GM06990 (cell line): ENCODE data around the gene IL1RL1.

ENCODE experiments used
- DNase-seq: peaks from one replicate; pipeline ENCODE4 v3.0.0-alpha.2; 2011; ENCODE audit not compliant: insufficient read length; ENCODE audit errors: extremely low read depth
- H3K27me3 ChIP-seq: replicated peaks from 2 replicates; pipeline ENCODE4 v1.6.0; 2011; ENCODE audit warnings: low read length; ENCODE audit not compliant: control insufficient read depth, insufficient read depth
- H3K36me3 ChIP-seq: 2 replicates; pipeline ENCODE4 v1.5.1; 2011; ENCODE audit warnings: low read length; ENCODE audit not compliant: control insufficient read depth, insufficient read depth
- H3K4me3 ChIP-seq: replicated peaks from 2 replicates; pipeline ENCODE4 v1.5.1; 2011; ENCODE audit warnings: low read depth, mild to moderate bottlenecking, control low read depth, low read length
- CTCF ChIP-seq: IDR thresholded peaks from 2 replicates; pipeline ENCODE4 v1.5.1; 2011; ENCODE audit warnings: low read length, control low read depth, mild to moderate bottlenecking, inconsistent platforms; ENCODE audit not compliant: insufficient read depth, poor library complexity, severe bottlenecking

IL1RL1 gene

GRCh38 chr2:102313471-102313870 is 2.1 kb downstream of the IL1RL1 start:
- no peak for TF ChIP-seq CTCF
- Histone ChIP-seq H3K4me3 (no peak overlapping the region), H3K27me3 (no peaks in the 10 kb centered on the region), H3K36me3 (no peaks in the 10 kb centered on the region)
- DNase-seq, result no peak

GRCh38 chr2:102313950-102314349 is 2.6 kb downstream of the IL1RL1 start:
- H3K4me3 ChIP-seq, result no peak overlapping the region
- no peak for TF ChIP-seq CTCF
- H3K36me3 ChIP-seq, result no peaks in the 10 kb centered on the region
- no peak for DNase-seq
- no peaks in the 10 kb centered on the region for H3K27me3 ChIP-seq

- Histone ChIP-seq H3K4me3 (no peak overlapping the region), H3K36me3 (no peaks in the 10 kb centered on the region), H3K27me3 (no peaks in the 10 kb centered on the region)
- no peak for DNase-seq
- TF ChIP-seq CTCF, result no peak
Measured at GRCh38 chr2:102315921-102316320, 4.6 kb downstream of the IL1RL1 start.

GRCh38 chr2:102317715-102318114 is 6.4 kb downstream of the IL1RL1 start:
- no peaks in the 10 kb centered on the region for H3K27me3 ChIP-seq
- no peak overlapping the region for H3K4me3 ChIP-seq
- H3K36me3 ChIP-seq, result no peaks in the 10 kb centered on the region
- no peak for DNase-seq
- no peak for TF ChIP-seq CTCF

GRCh38 chr2:102318437-102318836 is 7.1 kb downstream of the IL1RL1 start:
- no peak for TF ChIP-seq CTCF
- no peak for DNase-seq
- Histone ChIP-seq H3K4me3 (no peak overlapping the region), H3K36me3 (no peaks in the 10 kb centered on the region), H3K27me3 (no peaks in the 10 kb centered on the region)
